Loucy (cell line): ENCODE measurements around the gene ZNF593.
A peak's percentile ranks its signal among the peaks of the same experiment; 100 is the strongest.

Experiments
- H2AFZ ChIP-seq: fragments of 200-600 bp; sonication (generic); 2 replicates; pipeline ENCODE4 v1.6.0; 2016; ENCODE audit warnings: antibody characterized with exemption, mild to moderate bottlenecking, low read length, moderate library complexity
- H3F3A ChIP-seq: fragments of 200-600 bp; 2 replicates; pipeline ENCODE4 v1.6.0; 2016; ENCODE audit warnings: antibody characterized with exemption, low read depth, mild to moderate bottlenecking
- H3K27me3 ChIP-seq: fragments of 200-600 bp; sonication (generic); 2 replicates; pipeline ENCODE4 v1.6.1; 2014; ENCODE audit warnings: low read length, mild to moderate bottlenecking; ENCODE audit not compliant: insufficient read depth, poor library complexity, severe bottlenecking
- H3K36me3 ChIP-seq: fragments of 200-600 bp; sonication (generic); 2 replicates; pipeline ENCODE4 v1.6.1; 2016; ENCODE audit warnings: low read length; ENCODE audit not compliant: insufficient read depth
- H3K4me1 ChIP-seq: fragments of 200-600 bp; sonication (generic); 2 replicates; pipeline ENCODE4 v1.5.1; 2014; ENCODE audit warnings: low read length, mild to moderate bottlenecking; ENCODE audit not compliant: insufficient read depth, poor library complexity, severe bottlenecking
- H3K4me2 ChIP-seq: fragments of 200-600 bp; sonication (generic); 2 replicates; pipeline ENCODE4 v1.6.0; 2014; ENCODE audit warnings: antibody characterized with exemption, low read length, low read depth, mild to moderate bottlenecking; ENCODE audit not compliant: poor library complexity, severe bottlenecking
- H3K4me3 ChIP-seq: fragments of 200-600 bp; sonication (generic); 2 replicates; pipeline ENCODE4 v1.5.1; 2014; ENCODE audit warnings: low read length, mild to moderate bottlenecking, mixed read lengths; ENCODE audit not compliant: poor library complexity, severe bottlenecking
- H3K79me2 ChIP-seq: fragments of 200-600 bp; sonication (generic); 2 replicates; pipeline ENCODE4 v1.6.1; 2014; ENCODE audit warnings: low read length; ENCODE audit not compliant: insufficient read depth
- H3K9ac ChIP-seq: fragments of 200-600 bp; sonication (generic); 2 replicates; pipeline ENCODE4 v1.6.0; 2014; ENCODE audit warnings: mild to moderate bottlenecking, low read depth, low read length, moderate library complexity; ENCODE audit not compliant: poor library complexity, severe bottlenecking
- H3K9me2 ChIP-seq: fragments of 200-600 bp; sonication (generic); replicated peaks from 2 replicates; pipeline ENCODE4 v1.6.1; 2016; ENCODE audit warnings: low read depth, low read length, mixed read lengths
- H3K9me3 ChIP-seq: fragments of 200-600 bp; sonication (generic); 2 replicates; pipeline ENCODE4 v1.6.1; 2014; ENCODE audit warnings: mild to moderate bottlenecking, antibody characterized with exemption, low read length, low read depth; ENCODE audit not compliant: insufficient read depth
- H4K20me1 ChIP-seq: fragments of 200-600 bp; sonication (generic); 2 replicates; pipeline ENCODE4 v1.6.0; 2014; ENCODE audit warnings: antibody characterized with exemption, low read length, mild to moderate bottlenecking; ENCODE audit not compliant: insufficient read depth, poor library complexity, severe bottlenecking
- CTCF ChIP-seq: fragments of 200-600 bp; sonication (generic); conservative IDR thresholded peaks from 2 replicates; pipeline ENCODE4 v1.5.1; 2014; ENCODE audit warnings: mild to moderate bottlenecking, antibody characterized with exemption, low read length
- EZH2phosphoT487 ChIP-seq: fragments of 200-600 bp; IDR thresholded peaks from 2 replicates; pipeline ENCODE4 v1.6.1; 2018; ENCODE audit warnings: antibody characterized with exemption, mild to moderate bottlenecking, moderate library complexity, borderline replicate concordance

The ZNF593 gene

GRCh38 chr1:26162220-26162709 is 7.4 kb upstream of the ZNF593 start:
- peaks cover 32% of the 10 kb centered on the region for H3K79me2 ChIP-seq
- peaks cover 44% of the 10 kb centered on the region for H3K4me1 ChIP-seq
- H3K9ac ChIP-seq, result peak overlapping the region; percentile 90
- no peaks in the 10 kb centered on the region for H3K36me3 ChIP-seq
- TF ChIP-seq CTCF, result no peak
- TF ChIP-seq EZH2phosphoT487, result no peak
- no peaks in the 10 kb centered on the region for H3K9me3 ChIP-seq
- no peaks in the 10 kb centered on the region for H4K20me1 ChIP-seq
- H3F3A ChIP-seq, result no peaks in the 10 kb centered on the region
- peak overlapping the region; percentile 98 for H3K4me2 ChIP-seq
- H3K4me3 ChIP-seq, result peak overlapping the region; percentile 76
- H2AFZ ChIP-seq, result peak overlapping the region; percentile 88; the same call in 1 of the 2 replicates
- H3K27me3 ChIP-seq, result no peaks in the 10 kb centered on the region
- H3K9me2 ChIP-seq, result no peaks in the 10 kb centered on the region

DNA sequence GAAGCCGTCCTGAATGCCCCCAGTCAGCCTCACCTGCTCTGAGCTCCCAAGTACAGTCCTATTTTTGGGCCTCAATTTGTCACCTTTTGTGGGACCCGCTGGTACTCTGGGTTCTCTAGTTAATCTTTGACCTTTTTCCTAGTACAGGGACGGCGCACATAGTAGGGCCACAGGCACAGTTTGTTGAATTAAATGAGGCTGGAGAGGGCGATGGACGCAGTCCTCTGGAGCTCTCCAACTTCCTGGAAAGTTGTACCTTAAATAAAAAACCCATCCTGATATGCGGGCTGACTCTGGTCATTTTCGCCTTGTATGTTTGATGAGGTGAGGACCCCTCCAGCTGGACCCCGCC is 6.0 kb upstream of the ZNF593 start:
- Histone ChIP-seq H3K9ac (no peak overlapping the region), H3K4me2 (peak overlapping the region; percentile 49), H3K4me1 (peaks cover 33% of the 10 kb centered on the region), H3K9me3 (no peaks in the 10 kb centered on the region), H3K9me2 (no peaks in the 10 kb centered on the region), H3K27me3 (no peaks in the 10 kb centered on the region), H3K36me3 (no peaks in the 10 kb centered on the region), H2AFZ (no peak overlapping the region), H3K4me3 (peak overlapping the region; percentile 42), H3F3A (no peaks in the 10 kb centered on the region), H3K79me2 (peaks cover 32% of the 10 kb centered on the region), H4K20me1 (no peaks in the 10 kb centered on the region)
- TF ChIP-seq EZH2phosphoT487 (no peak), CTCF (no peak)

- Histone ChIP-seq H3F3A (no peaks in the 10 kb centered on the region), H3K4me3 (peak overlapping the region; percentile 42), H3K9ac (no peak overlapping the region), H3K4me2 (peak overlapping the region; percentile 49), H3K36me3 (no peaks in the 10 kb centered on the region), H3K79me2 (peaks cover 28% of the 10 kb centered on the region), H2AFZ (no peak overlapping the region), H4K20me1 (no peaks in the 10 kb centered on the region), H3K27me3 (no peaks in the 10 kb centered on the region), H3K9me3 (no peaks in the 10 kb centered on the region), H3K9me2 (no peaks in the 10 kb centered on the region), H3K4me1 (peaks cover 27% of the 10 kb centered on the region)
- TF ChIP-seq EZH2phosphoT487 (no peak), CTCF (peak; percentile 39; the same call in 1 of the 2 replicates)
Observed at GRCh38 chr1:26164036-26164860, 5.5 kb upstream of the ZNF593 start.
